NCI-H748 treated with DMSO at 0.1 percent for 48 hours (cell line): Measurements from ENCODE around the gene C7orf25.
"Not testable (repeated sequence)": the region's sequence is repeated elsewhere in the genome, so short reads cannot be mapped to it uniquely, and the experiment has no call there.

Experiments
- DNase-seq: peaks from one replicate; lab custom pipeline; 2025; lab: John Stamatoyannopoulos, UW

The C7orf25 gene

GRCh38 chr7:42929449-42929848 is 17.6 kb upstream of the C7orf25 start:
- DNase-seq = no peak

GRCh38 chr7:42928754-42929153 is 16.9 kb upstream of the C7orf25 start:
- no peak for DNase-seq

GRCh38 chr7:42926204-42926603 is 14.3 kb upstream of the C7orf25 start:
- no peak for DNase-seq

- no peak for DNase-seq
These were observed 13.8 kb upstream of the C7orf25 start for GRCh38 chr7:42925630-42926029.

- DNase-seq = no peak
These were observed 12.5 kb upstream of the C7orf25 start for GRCh38 chr7:42924223-42924838.

- DNase-seq = no peak
These were observed 10.3 kb upstream of the C7orf25 start for GRCh38 chr7:42922017-42922753.

GRCh38 chr7:42915356-42915755 is 3.5 kb upstream of the C7orf25 start:
- no peak for DNase-seq

- no peak for DNase-seq
These were observed 2.7 kb upstream of the C7orf25 start for GRCh38 chr7:42914421-42915045.

- no peak for DNase-seq
These were observed 2.1 kb upstream of the C7orf25 start for GRCh38 chr7:42914009-42914408.

GRCh38 chr7:42913591-42913990 is 1.7 kb upstream of the C7orf25 start:
- no peak for DNase-seq

- DNase-seq = no peak
These were observed 1.6 kb downstream of the C7orf25 start for GRCh38 chr7:42910306-42910705.

GRCh38 chr7:42907316-42907715 is 4.6 kb downstream of the C7orf25 start:
- no peak for DNase-seq

GRCh38 chr7:42906181-42906580 is 5.7 kb downstream of the C7orf25 start:
- DNase-seq = no peak

GRCh38 chr7:42902331-42902730 is 9.5 kb downstream of the C7orf25 start:
- DNase-seq = no peak

- no peak for DNase-seq
These were observed 11.0 kb downstream of the C7orf25 start for GRCh38 chr7:42900842-42901241.

- DNase-seq = no peak
These were observed 18.3 kb downstream of the C7orf25 start for GRCh38 chr7:42893346-42894240.

- DNase-seq = no peak
These were observed 24.9 kb downstream of the C7orf25 start for GRCh38 chr7:42886893-42887505.

- DNase-seq = no peak
These were observed 25.7 kb downstream of the C7orf25 start for GRCh38 chr7:42886129-42886528.

- DNase-seq = not testable (repeated sequence)
These were observed 26.7 kb downstream of the C7orf25 start for GRCh38 chr7:42885183-42885582.

- no peak for DNase-seq
These were observed 27.9 kb downstream of the C7orf25 start for GRCh38 chr7:42883950-42884349.

- DNase-seq = no peak
These were observed 31.5 kb downstream of the C7orf25 start for GRCh38 chr7:42880392-42880791.

GRCh38 chr7:42878303-42878702 is 33.6 kb downstream of the C7orf25 start:
- no peak for DNase-seq
